Measurements from ENCODE around the gene FAU. TPM values are rescaled to one million over a fixed set of nuclear protein-coding genes. Genes with fewer than 3 reads are reported as not detected.

The FAU gene
- total RNA-seq, 1 experiment from 2014 or later = 1,001 TPM

- no TSS peak for BruUV-seq (replicated peaks)
- H3K4me1 ChIP-seq (ENCODE audit: control insufficient read depth, insufficient read depth, low read length) = peaks cover 5% of the 10 kb centered on the region
- H3K27ac ChIP-seq (ENCODE audit: low read length) = peak overlapping the region; percentile 80
- no peak for ATAC-seq
- in situ Hi-C loops (cut with HindIII; ENCODE audit: low pct_unique_long_range_greater_than_20kb, low sequenced_read_pairs) = no loop called here
- POLR2A ChIA-PET = interaction anchor here (0.5 to 0.6 kb wide), 3 partner anchors 36 to 246 kb away, joined by 3 to 12 read pairs (median 12); no protein-coding TSS in a partner anchor
- H3K36me3 ChIP-seq (ENCODE audit: control insufficient read depth, insufficient read depth, low read length) = no peaks in the 10 kb centered on the region
- H3K9me3 ChIP-seq (ENCODE audit: control insufficient read depth, insufficient read depth, low read depth, low read length) = no peaks in the 10 kb centered on the region
- H3K27me3 ChIP-seq (ENCODE audit: control insufficient read depth, insufficient read depth, low read length) = no peaks in the 10 kb centered on the region
- no peak for DNase-seq (ENCODE audit: low read depth, low spot score)
- intact Hi-C loops (cut with micrococcal nuclease; ENCODE audit: unreplicated experiment) = no loop called here
- H3K4me3 ChIP-seq (ENCODE audit: low read depth in 2 of 2, low read length in 2 of 2) = peak overlapping the region in 1 of 2 experiments; percentile 88; a peak in 2 of 4 replicates
- CTCF ChIA-PET = no interaction called here
- TF ChIP-seq TCF7L2 (IDR thresholded peaks at IDR 0.05; ENCODE audit: low read depth, low read length) = no peak
- no peak for TF ChIP-seq REST (IDR thresholded peaks at IDR 0.05; ENCODE audit: insufficient read depth in 1 of 2, low read depth in 2 of 2, low read length in 1 of 2)
- no peak for TF ChIP-seq POLR2AphosphoS5 (IDR thresholded peaks at IDR 0.05; ENCODE audit: low read depth, low read length)
- no peak for TF ChIP-seq CTCF (IDR thresholded peaks at IDR 0.05)
- TF ChIP-seq SIN3A (IDR thresholded peaks at IDR 0.05; ENCODE audit: borderline replicate concordance, insufficient read depth, low read depth, low read length) = no peak
Measured at GRCh38 chr11:65095427-65095826, 26.5 kb downstream of the FAU start.

- intact Hi-C loops (cut with micrococcal nuclease; ENCODE audit: unreplicated experiment) (no loop called here), in situ Hi-C loops (cut with HindIII; ENCODE audit: low pct_unique_long_range_greater_than_20kb, low sequenced_read_pairs) (no loop called here)
- TF ChIP-seq POLR2AphosphoS5 (IDR thresholded peaks at IDR 0.05; ENCODE audit: low read depth, low read length) = no peak
- no peak for TF ChIP-seq CTCF (IDR thresholded peaks at IDR 0.05)
- Histone ChIP-seq H3K4me1 (ENCODE audit: control insufficient read depth, insufficient read depth, low read length) (no peaks in the 10 kb centered on the region), H3K9me3 (ENCODE audit: control insufficient read depth, insufficient read depth, low read depth, low read length) (no peaks in the 10 kb centered on the region), H3K4me3 (ENCODE audit: low read depth in 2 of 2, low read length in 2 of 2) (no peak overlapping the region), H3K27ac (ENCODE audit: low read length) (no peak overlapping the region), H3K36me3 (ENCODE audit: control insufficient read depth, insufficient read depth, low read length) (no peaks in the 10 kb centered on the region), H3K27me3 (ENCODE audit: control insufficient read depth, insufficient read depth, low read length) (no peaks in the 10 kb centered on the region)
- ChIA-PET POLR2A (no interaction called here), CTCF (no interaction called here)
- DNase-seq (ENCODE audit: low read depth, low spot score) = no peak
- no TSS peak for BruUV-seq (replicated peaks)
- no peak for ATAC-seq
Measured at GRCh38 chr11:65090628-65091027, 31.3 kb downstream of the FAU start.

All from Panc1 (cell line).